ENCODE data around the gene TOR1B.

DNA sequence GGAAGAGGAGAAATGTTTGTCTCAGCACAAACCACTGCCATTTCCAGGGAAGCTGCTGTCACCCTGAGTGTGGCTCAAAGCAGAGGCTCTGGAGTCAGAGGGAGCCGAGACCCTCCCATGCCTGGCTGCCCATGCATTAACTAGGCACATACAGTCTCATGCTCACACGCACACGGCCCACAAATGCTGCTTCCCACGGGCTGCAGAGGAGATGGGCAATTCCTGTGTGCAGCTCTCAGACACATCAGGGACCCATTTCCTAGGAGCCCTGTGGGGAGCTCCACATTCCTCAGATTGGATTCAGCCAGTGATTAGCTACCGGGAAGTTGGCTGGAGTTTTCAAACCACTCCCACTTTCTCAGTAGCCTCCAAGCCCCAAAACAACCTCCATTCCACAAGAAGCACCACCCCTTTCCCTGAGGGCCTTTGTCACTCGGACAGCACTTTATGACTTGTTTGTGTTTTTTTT lies 41.0 kb upstream of the TOR1B start:
- TF ChIP-seq, protein P1, sequence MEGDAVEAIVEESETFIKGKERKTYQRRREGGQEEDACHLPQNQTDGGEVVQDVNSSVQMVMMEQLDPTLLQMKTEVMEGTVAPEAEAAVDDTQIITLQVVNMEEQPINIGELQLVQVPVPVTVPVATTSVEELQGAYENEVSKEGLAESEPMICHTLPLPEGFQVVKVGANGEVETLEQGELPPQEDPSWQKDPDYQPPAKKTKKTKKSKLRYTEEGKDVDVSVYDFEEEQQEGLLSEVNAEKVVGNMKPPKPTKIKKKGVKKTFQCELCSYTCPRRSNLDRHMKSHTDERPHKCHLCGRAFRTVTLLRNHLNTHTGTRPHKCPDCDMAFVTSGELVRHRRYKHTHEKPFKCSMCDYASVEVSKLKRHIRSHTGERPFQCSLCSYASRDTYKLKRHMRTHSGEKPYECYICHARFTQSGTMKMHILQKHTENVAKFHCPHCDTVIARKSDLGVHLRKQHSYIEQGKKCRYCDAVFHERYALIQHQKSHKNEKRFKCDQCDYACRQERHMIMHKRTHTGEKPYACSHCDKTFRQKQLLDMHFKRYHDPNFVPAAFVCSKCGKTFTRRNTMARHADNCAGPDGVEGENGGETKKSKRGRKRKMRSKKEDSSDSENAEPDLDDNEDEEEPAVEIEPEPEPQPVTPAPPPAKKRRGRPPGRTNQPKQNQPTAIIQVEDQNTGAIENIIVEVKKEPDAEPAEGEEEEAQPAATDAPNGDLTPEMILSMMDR (IDR thresholded peaks at IDR 0.05; ENCODE audit: insufficient read depth, low read length, poor library complexity, severe bottlenecking), result no peak
- no peak for TF ChIP-seq EZH2phosphoT487 (conservative IDR thresholded peaks at IDR 0.05; ENCODE audit: low read length)
